ENCODE data around the gene CDCP1. TPM values are rescaled to one million over a fixed set of nuclear protein-coding genes. Genes with fewer than 3 reads are reported as not detected.

The CDCP1 gene
- total RNA-seq, 4 donors from 2014 or later: 2.5 to 4.9 (median 4.2) TPM

- Histone ChIP-seq H3K9me3 (no peaks in the 10 kb centered on the region), H3K27ac (peak overlapping the region in 3 of 4 donors; percentile 17 to 71 (median 60)), H3K36me3 (no peaks in the 10 kb centered on the region), H3K4me3 (no peak overlapping the region), H3K4me1 (peaks cover 0 to 5% (median 0%) of the 10 kb centered on the region in 3 donors), H3K27me3 (no peaks in the 10 kb centered on the region)
- no peak for ATAC-seq
- TF ChIP-seq EP300 (IDR thresholded peaks at IDR 0.05) (no peak), POLR2AphosphoS5 (IDR thresholded peaks at IDR 0.05) (no peak), POLR2A (IDR thresholded peaks at IDR 0.05) (no peak)
- TF ChIP-seq, protein P1, sequence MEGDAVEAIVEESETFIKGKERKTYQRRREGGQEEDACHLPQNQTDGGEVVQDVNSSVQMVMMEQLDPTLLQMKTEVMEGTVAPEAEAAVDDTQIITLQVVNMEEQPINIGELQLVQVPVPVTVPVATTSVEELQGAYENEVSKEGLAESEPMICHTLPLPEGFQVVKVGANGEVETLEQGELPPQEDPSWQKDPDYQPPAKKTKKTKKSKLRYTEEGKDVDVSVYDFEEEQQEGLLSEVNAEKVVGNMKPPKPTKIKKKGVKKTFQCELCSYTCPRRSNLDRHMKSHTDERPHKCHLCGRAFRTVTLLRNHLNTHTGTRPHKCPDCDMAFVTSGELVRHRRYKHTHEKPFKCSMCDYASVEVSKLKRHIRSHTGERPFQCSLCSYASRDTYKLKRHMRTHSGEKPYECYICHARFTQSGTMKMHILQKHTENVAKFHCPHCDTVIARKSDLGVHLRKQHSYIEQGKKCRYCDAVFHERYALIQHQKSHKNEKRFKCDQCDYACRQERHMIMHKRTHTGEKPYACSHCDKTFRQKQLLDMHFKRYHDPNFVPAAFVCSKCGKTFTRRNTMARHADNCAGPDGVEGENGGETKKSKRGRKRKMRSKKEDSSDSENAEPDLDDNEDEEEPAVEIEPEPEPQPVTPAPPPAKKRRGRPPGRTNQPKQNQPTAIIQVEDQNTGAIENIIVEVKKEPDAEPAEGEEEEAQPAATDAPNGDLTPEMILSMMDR (IDR thresholded peaks at IDR 0.05): no peak
- WGBS, 2 donors (ENCODE audit: low coverage in 1 of 2): 33 to 46% methylated on average over 4 to 11 of the region's 12 CpGs
These were observed 53.8 kb downstream of the CDCP1 start for GRCh38 chr3:45092132-45093031.

DNA sequence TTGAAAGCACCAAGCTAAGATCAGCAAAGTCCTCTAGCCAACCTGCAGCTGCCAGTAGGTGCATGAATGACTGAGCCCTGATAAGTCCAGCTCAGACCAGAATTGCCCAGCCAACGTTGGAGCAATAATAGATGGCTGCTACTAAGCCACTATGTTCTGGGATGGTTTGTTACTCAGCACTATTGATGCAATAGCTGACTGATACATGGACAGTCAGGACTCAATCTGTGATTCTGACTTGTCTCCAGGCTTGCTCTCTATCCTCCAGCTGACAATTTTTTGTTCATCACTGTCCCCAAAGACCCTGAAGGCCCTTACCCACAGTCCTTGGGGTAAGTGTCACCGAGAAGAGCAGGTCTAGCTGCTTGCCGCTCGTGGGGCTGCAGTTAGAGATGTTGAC, 55.3 kb downstream of the CDCP1 start:
- H3K27ac ChIP-seq: no peak overlapping the region
- TF ChIP-seq POLR2A (IDR thresholded peaks at IDR 0.05): no peak
- TF ChIP-seq EP300 (IDR thresholded peaks at IDR 0.05): no peak
- no peak for TF ChIP-seq POLR2AphosphoS5 (IDR thresholded peaks at IDR 0.05)
- TF ChIP-seq, protein P1 (IDR thresholded peaks at IDR 0.05): no peak
- H3K4me1 ChIP-seq: peaks cover 0 to 5% (median 0%) of the 10 kb centered on the region in 3 donors
- H3K36me3 ChIP-seq: no peaks in the 10 kb centered on the region
- no peaks in the 10 kb centered on the region for H3K27me3 ChIP-seq
- WGBS, 2 donors (ENCODE audit: low coverage in 1 of 2): 91 to 100% methylated on average over 3 to 4 of the region's 4 CpGs
- no peaks in the 10 kb centered on the region for H3K9me3 ChIP-seq
- H3K4me3 ChIP-seq: no peak overlapping the region
- ATAC-seq: no peak

DNA sequence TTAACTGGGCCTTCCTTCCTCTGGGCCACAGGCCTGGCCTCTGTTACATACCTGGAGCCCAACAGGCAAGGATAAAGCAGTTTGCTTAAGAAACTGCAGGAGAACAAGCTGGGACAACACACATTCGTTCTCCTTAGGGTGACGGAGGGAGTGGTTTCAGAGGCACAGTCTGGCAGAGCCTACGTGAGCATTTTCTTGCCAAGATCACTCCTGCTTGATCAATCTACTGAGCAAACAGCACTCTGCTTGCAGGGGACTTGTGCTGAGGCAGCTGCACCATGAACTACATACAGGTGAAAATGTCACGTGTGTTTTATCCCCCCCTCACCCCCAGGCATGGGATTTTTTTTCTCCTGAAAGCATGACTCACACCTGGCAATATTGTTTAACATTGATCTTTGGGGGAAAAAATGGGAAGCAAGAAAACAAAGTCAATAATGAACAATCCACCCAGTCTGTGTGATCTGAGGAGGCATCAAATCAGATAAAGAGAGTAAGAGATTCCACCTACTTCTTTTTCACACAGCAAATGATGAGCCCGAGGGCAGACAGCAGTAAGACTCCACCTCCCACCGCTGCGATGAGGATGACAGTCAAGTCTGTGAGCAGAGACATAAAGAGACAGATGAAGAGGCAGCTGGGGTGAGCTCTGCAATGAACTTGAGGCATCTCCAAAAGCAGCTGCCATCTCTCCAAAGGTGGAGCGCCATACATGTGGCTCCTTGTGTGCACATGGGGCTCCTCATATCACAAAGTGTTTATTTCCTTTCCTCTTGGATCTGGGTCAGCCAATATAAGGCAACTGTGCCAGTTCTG, 57.4 kb downstream of the CDCP1 start:
- Histone ChIP-seq H3K36me3 (no peaks in the 10 kb centered on the region), H3K9me3 (no peaks in the 10 kb centered on the region), H3K4me3 (no peak overlapping the region), H3K27me3 (no peaks in the 10 kb centered on the region), H3K4me1 (peaks cover 0 to 5% (median 0%) of the 10 kb centered on the region in 3 donors), H3K27ac (no peak overlapping the region)
- TF ChIP-seq EP300 (IDR thresholded peaks at IDR 0.05) (no peak), POLR2AphosphoS5 (IDR thresholded peaks at IDR 0.05) (no peak), POLR2A (IDR thresholded peaks at IDR 0.05) (no peak)
- TF ChIP-seq, protein P1 (IDR thresholded peaks at IDR 0.05): no peak
- WGBS, 2 donors (ENCODE audit: low coverage in 1 of 2): 69 to 82% methylated on average over 2 to 8 of the region's 8 CpGs
- no peak for ATAC-seq

GRCh38 chr3:45087155-45087554, 59.0 kb downstream of the CDCP1 start:
- no peak for ATAC-seq
- WGBS, 2 donors (ENCODE audit: low coverage in 1 of 2): 47 to 90% methylated on average over 2 to 4 of the region's 7 CpGs
- Histone ChIP-seq H3K9me3 (no peaks in the 10 kb centered on the region), H3K27me3 (no peaks in the 10 kb centered on the region), H3K4me1 (peaks cover 0 to 5% (median 0%) of the 10 kb centered on the region in 3 donors), H3K36me3 (no peaks in the 10 kb centered on the region), H3K4me3 (no peak overlapping the region), H3K27ac (no peak overlapping the region)
- TF ChIP-seq POLR2A (IDR thresholded peaks at IDR 0.05) (no peak), POLR2AphosphoS5 (IDR thresholded peaks at IDR 0.05) (no peak), EP300 (IDR thresholded peaks at IDR 0.05) (no peak)
- TF ChIP-seq, protein P1 (IDR thresholded peaks at IDR 0.05): no peak

All from gastroesophageal sphincter (tissue), 4 donors.